Mucosa of descending colon (tissue), 3 donors: ENCODE results near the gene SPACA4. TPM values are rescaled to one million over a fixed set of nuclear protein-coding genes. Genes with fewer than 3 reads are reported as not detected.
A peak's percentile ranks its signal among the peaks of the same experiment; 100 is the strongest.

Experiments used
- ATAC-seq: fragments of 200-7000 bp; cut with Tn5 transposase; one replicate; pipeline ENCODE4 v1.9.1; 2020; ENCODE audit warnings: mild to moderate bottlenecking, moderate library complexity
- DNase-seq, 3 donors: peaks; one replicate each; pipeline ENCODE4 v3.0.0-alpha.2; 2020
- H3K36me3 ChIP-seq: fragments of 200-600 bp; one replicate; pipeline ENCODE4 v1.8.0; 2021; ENCODE audit warnings: low read depth, mild to moderate bottlenecking
- H3K4me1 ChIP-seq: fragments of 200-600 bp; one replicate; pipeline ENCODE4 v1.8.0; 2021; ENCODE audit warnings: low read depth, mild to moderate bottlenecking
- H3K4me3 ChIP-seq: fragments of 200-600 bp; one replicate; pipeline ENCODE4 v1.8.0; 2021; ENCODE audit warnings: mild to moderate bottlenecking
- H3K9me3 ChIP-seq: fragments of 200-600 bp; one replicate; pipeline ENCODE4 v1.8.0; 2021; ENCODE audit warnings: mild to moderate bottlenecking
- CTCF ChIP-seq: fragments of 200-600 bp; IDR thresholded peaks from one replicate; pipeline ENCODE4 v1.8.0; 2022; ENCODE audit warnings: antibody characterized with exemption, mild to moderate bottlenecking
- intact Hi-C, 2 donors: fragments of 100-400 bp; cut with DNase I in 1 of 2; cut with micrococcal nuclease in 1 of 2; formaldehyde crosslinking; loops; one replicate each; pipeline versions ENCODE4 v1.11.0 to v1.11.1; 2022; cut with DNase I, micrococcal nuclease
- long read RNA-seq, 2 donors: library from polyadenylated mRNA; unstranded; transcript quantifications; one replicate each; pipeline ENCODE4 v2.0.0, GENCODE V29; 2019 to 2021
- total RNA-seq, 3 donors: library from RNA; stranded (reverse); fragmentation: NEBNext Ultra II Directional in 2 of 3; extraction: Animal tissue kit (Norgen Biotek cat#: 25700) in 2 of 3; gene quantifications; one replicate each; pipeline versions ENCODE4 v1.2.1 to v1.2.4, GENCODE V29; 2021 to 2023
- donor health status: DM: no; HTN: no; CAD: no; lungs with moderate emphysema.
- donor health status: DM: no; HTN: no; CAD: no.
- donor health status: DM: no; HTN: yes; CAD: no.

The SPACA4 gene
- not detected for total RNA-seq
- long read RNA-seq, donor 1: 0 reads
- long read RNA-seq, donor 2: 0 reads

DNA sequence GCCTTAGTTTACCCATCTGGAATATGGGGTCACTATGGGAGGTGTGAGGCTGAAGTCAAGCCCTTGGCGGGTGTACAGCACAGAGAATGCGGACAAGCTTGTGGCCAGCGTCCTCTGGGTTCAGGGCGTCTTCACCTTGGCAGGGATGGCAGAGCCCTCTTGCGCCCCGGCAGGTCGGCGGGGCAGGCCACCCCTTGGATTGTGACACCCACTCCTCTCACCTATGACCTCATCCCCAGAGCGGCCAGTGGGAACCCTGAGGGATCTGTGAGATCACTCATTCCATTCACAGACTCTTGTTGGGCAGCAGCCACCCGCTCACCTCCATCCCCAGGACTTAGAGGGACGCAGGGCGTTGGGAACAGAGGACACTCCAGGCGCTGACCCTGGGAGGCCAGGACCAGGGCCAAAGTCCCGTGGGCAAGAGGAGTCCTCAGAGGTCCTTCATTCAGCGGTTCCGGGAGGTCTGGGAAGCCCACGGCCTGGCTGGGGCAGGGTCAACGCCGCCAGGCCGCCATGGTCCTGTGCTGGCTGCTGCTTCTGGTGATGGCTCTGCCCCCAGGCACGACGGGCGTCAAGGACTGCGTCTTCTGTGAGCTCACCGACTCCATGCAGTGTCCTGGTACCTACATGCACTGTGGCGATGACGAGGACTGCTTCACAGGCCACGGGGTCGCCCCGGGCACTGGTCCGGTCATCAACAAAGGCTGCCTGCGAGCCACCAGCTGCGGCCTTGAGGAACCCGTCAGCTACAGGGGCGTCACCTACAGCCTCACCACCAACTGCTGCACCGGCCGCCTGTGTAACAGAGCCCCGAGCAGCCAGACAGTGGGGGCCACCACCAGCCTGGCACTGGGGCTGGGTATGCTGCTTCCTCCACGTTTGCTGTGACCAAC lies at the start of gene SPACA4:
SPACA4 (plus strand) TSS at position 280 of the 896 bp plus-strand sequence; CDS start at position 517, 237 bp downstream.
- Histone ChIP-seq H3K36me3 (no peaks in the 10 kb centered on the region), H3K9me3 (no peaks in the 10 kb centered on the region), H3K4me1 (peaks cover 15% of the 10 kb centered on the region), H3K4me3 (no peak within 1 kb of the TSS)
- TF ChIP-seq CTCF: no peak
- intact Hi-C loops: no loop called here
- ATAC-seq (no peak), DNase-seq (no peak)

DNA sequence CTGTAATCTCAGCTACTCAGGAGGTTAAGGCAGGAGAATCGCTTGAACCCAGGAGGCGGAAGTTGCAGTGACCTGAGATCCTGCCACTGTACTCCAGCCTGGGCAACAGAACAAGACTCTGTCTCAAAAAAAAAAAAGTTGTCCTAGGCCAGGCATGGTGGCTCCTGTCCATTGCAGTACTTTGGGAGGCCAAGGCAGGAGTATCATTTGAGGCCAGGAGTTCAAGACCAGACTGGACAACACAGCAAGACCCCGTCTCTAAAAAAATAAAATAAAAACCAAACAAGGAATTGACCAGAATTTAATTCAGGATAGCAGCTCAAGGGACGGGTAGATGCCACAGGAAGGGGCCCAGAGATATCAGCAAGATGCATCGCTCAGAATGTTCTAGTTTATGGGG lies 49.7 kb upstream of the SPACA4 start:
- H3K4me1 ChIP-seq: peaks cover 17% of the 10 kb centered on the region
- no peaks in the 10 kb centered on the region for H3K9me3 ChIP-seq
- intact Hi-C loops: no loop called here
- no peak for DNase-seq
- H3K4me3 ChIP-seq: no peak overlapping the region
- no peak for ATAC-seq
- H3K36me3 ChIP-seq: no peaks in the 10 kb centered on the region
- no peak for TF ChIP-seq CTCF

- TF ChIP-seq CTCF: no peak
- DNase-seq: peak; percentile 93 to 96 (median 94)
- Histone ChIP-seq H3K4me1 (peaks cover 10% of the 10 kb centered on the region), H3K36me3 (no peaks in the 10 kb centered on the region), H3K9me3 (no peaks in the 10 kb centered on the region), H3K4me3 (no peak overlapping the region)
- intact Hi-C loops: no loop called here
- peak; percentile 94 for ATAC-seq
Observed at GRCh38 chr19:48558018-48558684, 48.4 kb upstream of the SPACA4 start.

GRCh38 chr19:48560095-48560530 lies 46.4 kb upstream of the SPACA4 start:
- H3K36me3 ChIP-seq: no peaks in the 10 kb centered on the region
- no peak for ATAC-seq

GRCh38 chr19:48561412-48561811 lies 45.1 kb upstream of the SPACA4 start:
- H3K9me3 ChIP-seq: no peaks in the 10 kb centered on the region
- intact Hi-C loops: no loop called here
- peaks cover 4% of the 10 kb centered on the region for H3K4me1 ChIP-seq
- ATAC-seq (no peak), DNase-seq (no peak)
- H3K4me3 ChIP-seq: no peak overlapping the region
- no peak for TF ChIP-seq CTCF
- no peaks in the 10 kb centered on the region for H3K36me3 ChIP-seq

More at GRCh38 chr19:48560095-48560530, 46.4 kb upstream of the SPACA4 start:
- H3K4me1 ChIP-seq: peaks cover 4% of the 10 kb centered on the region
- no peak for DNase-seq
- no peaks in the 10 kb centered on the region for H3K9me3 ChIP-seq
- no peak for TF ChIP-seq CTCF
- H3K4me3 ChIP-seq: no peak overlapping the region
- intact Hi-C loops: no loop called here
